OCI-LY7 (cell line): Measurements from ENCODE around the gene STK32C. TPM values are rescaled to one million over a fixed set of nuclear protein-coding genes. Genes with fewer than 3 reads are reported as not detected.

ENCODE experiments used
- BruUV-seq: library from RNA; stranded (reverse); fragments of 400-500 nt; replicated peaks from 2 replicates; lab custom pipeline; 2021; lab: Mats Ljungman, UMichigan
- CTCF ChIA-PET: fragments of 300-600 bp; sonication (Branson Sonifier 250); formaldehyde crosslinking; loops from one replicate; lab custom pipeline; 2022; ENCODE audit warnings: antibody characterized with exemption; ENCODE audit not compliant: unreplicated experiment; lab: Charles Lee
- POLR2A ChIA-PET: fragments of 300-600 bp; sonication (Branson Sonifier 250); formaldehyde crosslinking; loops from one replicate; lab custom pipeline; 2022; ENCODE audit warnings: antibody characterized with exemption; lab: Charles Lee
- DNase-seq: peaks from one replicate; pipeline ENCODE4 v3.0.0-alpha.2; 2015; ENCODE audit warnings: low spot score
- H2AFZ ChIP-seq: fragments of 200-600 bp; sonication (generic), shearing (Covaris generic); 2 replicates; pipeline ENCODE4 v1.6.1; 2014; ENCODE audit warnings: mild to moderate bottlenecking, antibody characterized with exemption, low read length, moderate library complexity
- H3K27ac ChIP-seq: fragments of 200-600 bp; sonication (generic); 2 replicates; pipeline ENCODE4 v1.5.1; 2014; ENCODE audit warnings: mixed run types, low read depth, mild to moderate bottlenecking, moderate library complexity, low read length, inconsistent platforms; ENCODE audit not compliant: poor library complexity, severe bottlenecking
- H3K36me3 ChIP-seq: fragments of 200-600 bp; sonication (generic); 2 replicates; pipeline ENCODE4 v1.6.1; 2014; ENCODE audit warnings: mild to moderate bottlenecking, antibody characterized with exemption, low read length, moderate library complexity, mixed read lengths; ENCODE audit not compliant: insufficient read depth
- H3K4me1 ChIP-seq: fragments of 200-600 bp; sonication (generic); 2 replicates; pipeline ENCODE4 v1.5.1; 2014; ENCODE audit warnings: mild to moderate bottlenecking, low read length; ENCODE audit not compliant: insufficient read depth, poor library complexity, severe bottlenecking
- H3K4me2 ChIP-seq: fragments of 200-600 bp; sonication (generic); 2 replicates; pipeline ENCODE4 v1.6.1; 2014; ENCODE audit warnings: mild to moderate bottlenecking, low read length
- H3K4me3 ChIP-seq: fragments of 200-600 bp; sonication (generic); 2 replicates; pipeline ENCODE4 v1.5.1; 2014; ENCODE audit warnings: mild to moderate bottlenecking, low read depth, low read length; ENCODE audit not compliant: poor library complexity, severe bottlenecking
- H3K79me2 ChIP-seq: fragments of 200-600 bp; sonication (generic); 2 replicates; pipeline ENCODE4 v1.6.1; 2016; ENCODE audit warnings: low read depth, mild to moderate bottlenecking, low read length, moderate library complexity, mixed read lengths; ENCODE audit not compliant: insufficient read depth
- H3K9me2 ChIP-seq: fragments of 200-600 bp; sonication (generic); 2 replicates; pipeline ENCODE4 v1.6.1; 2016; ENCODE audit warnings: mild to moderate bottlenecking, low read length, mixed read lengths; ENCODE audit not compliant: insufficient read depth
- H3K9me3 ChIP-seq: fragments of 200-600 bp; sonication (generic); 2 replicates; pipeline ENCODE4 v1.6.1; 2014; ENCODE audit warnings: mild to moderate bottlenecking, mixed run types, low read length, mixed read lengths
- H4K20me1 ChIP-seq: fragments of 200-600 bp; sonication (generic); 2 replicates; pipeline ENCODE4 v1.6.1; 2014; ENCODE audit warnings: mild to moderate bottlenecking, antibody characterized with exemption, low read length, moderate library complexity, mixed read lengths; ENCODE audit not compliant: insufficient read depth
- EZH2phosphoT487 ChIP-seq: fragments of 200-600 bp; sonication (generic); IDR thresholded peaks from 2 replicates; pipeline ENCODE4 v1.6.1; 2018; ENCODE audit warnings: low read depth, borderline replicate concordance, mild to moderate bottlenecking, mixed run types, antibody characterized with exemption, low read length, moderate library complexity, mixed read lengths
- intact Hi-C: fragments of 100-400 bp; cut with micrococcal nuclease; formaldehyde crosslinking; loops from one replicate; pipeline ENCODE4 v1.10.0; 2022; ENCODE audit not compliant: unreplicated experiment
- total RNA-seq, 2 experiments: library from RNA; depleted of rRNA in 1 of 2; stranded (reverse); fragments of >200 nt in 1 of 2; shearing (Covaris generic) in 1 of 2; gene quantifications; 2 replicates each; pipeline ENCODE4 v1.2.3, GENCODE V29; 2014 to 2022
- TF ChIP-seq, protein P1 (sequence below): fragments of 200-600 bp; sonication (generic); conservative IDR thresholded peaks from 2 replicates; pipeline ENCODE4 v1.5.1; 2014; ENCODE audit warnings: mild to moderate bottlenecking, antibody characterized with exemption, low read length, moderate library complexity, mixed read lengths

STK32C gene
- total RNA-seq, 2 experiments from 2014 or later = 13.1 to 30.4 TPM

DNA sequence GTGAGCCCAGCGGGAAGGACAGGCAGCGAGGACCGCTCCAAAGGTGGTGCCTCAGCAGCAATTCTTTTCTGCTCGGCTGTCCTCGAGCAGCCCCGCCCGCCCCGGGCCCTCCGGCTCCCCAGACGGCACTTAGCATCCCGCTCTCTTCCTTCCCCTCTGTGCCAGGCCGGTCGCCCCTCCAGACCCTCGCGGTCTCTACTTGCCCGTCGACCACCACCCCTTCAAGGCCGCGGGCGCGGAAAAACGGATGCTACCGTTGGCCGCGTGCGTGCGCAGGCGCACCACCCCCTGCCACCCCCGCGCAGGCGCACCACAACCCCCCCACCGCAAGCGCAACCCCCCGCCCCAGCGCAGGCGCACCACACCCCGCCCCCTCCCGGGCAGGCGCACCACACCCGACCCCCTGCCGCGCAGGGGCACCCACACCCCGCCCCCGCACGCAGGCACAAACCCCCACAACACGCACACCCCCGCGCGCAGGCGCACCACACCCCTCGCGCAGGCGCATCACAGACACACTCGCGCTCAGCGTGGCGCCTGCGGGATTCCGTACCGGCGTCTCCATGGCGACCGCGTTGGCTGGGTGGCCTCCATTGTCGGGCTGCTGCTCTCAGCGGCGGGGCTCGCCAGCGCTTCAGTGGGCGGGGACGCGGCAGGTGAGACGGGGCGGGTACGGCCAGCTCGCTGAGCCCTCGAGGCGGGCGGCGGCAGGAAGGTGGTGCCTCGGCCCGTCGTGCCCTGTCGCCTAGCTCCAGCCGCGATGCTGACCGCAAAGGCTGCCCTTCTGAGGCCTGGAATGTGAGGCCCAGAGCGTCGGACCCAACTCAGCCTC lies 24.1 kb upstream of the STK32C start, which contains the start of gene LRRC27:
Gene LRRC27 (plus strand): TSS at position 593 of the 832 bp plus-strand sequence. CDS start 1,332 bp downstream, outside the sequence.
- H3K4me2 ChIP-seq = peak within 1 kb of the TSS; percentile 90
- peaks cover 54% of the 10 kb centered on the region for H3K4me1 ChIP-seq
- H2AFZ ChIP-seq = peak within 1 kb of the TSS; percentile 65; the same call in 1 of the 2 replicates
- intact Hi-C loops = loop anchor here (5.0 kb wide), 2 partner anchors 170 to 430 kb away; partner anchors contain the start of gene PPP2R2D
- CTCF ChIA-PET = interaction anchor here (0.6 kb wide), 1 partner anchor 14 kb away, joined by 3 read pairs; no protein-coding TSS in a partner anchor
- H3K9me3 ChIP-seq = no peaks in the 10 kb centered on the region
- peaks cover 46% of the 10 kb centered on the region for H3K79me2 ChIP-seq
- peak within 1 kb of the TSS; percentile 76 for H3K27ac ChIP-seq
- peak within 1 kb of the TSS; percentile 85 for H3K4me3 ChIP-seq
- H3K36me3 ChIP-seq = peaks cover 46% of the 10 kb centered on the region
- H4K20me1 ChIP-seq = peaks cover 9% of the 10 kb centered on the region
- peak; percentile 98 for DNase-seq
- POLR2A ChIA-PET = interaction anchor here (1.3 kb wide), 1 partner anchor 169 kb away, joined by 3 read pairs; no protein-coding TSS in a partner anchor
- TF ChIP-seq EZH2phosphoT487 = no peak
- H3K9me2 ChIP-seq = no peaks in the 10 kb centered on the region
- BruUV-seq = no TSS peak

DNA sequence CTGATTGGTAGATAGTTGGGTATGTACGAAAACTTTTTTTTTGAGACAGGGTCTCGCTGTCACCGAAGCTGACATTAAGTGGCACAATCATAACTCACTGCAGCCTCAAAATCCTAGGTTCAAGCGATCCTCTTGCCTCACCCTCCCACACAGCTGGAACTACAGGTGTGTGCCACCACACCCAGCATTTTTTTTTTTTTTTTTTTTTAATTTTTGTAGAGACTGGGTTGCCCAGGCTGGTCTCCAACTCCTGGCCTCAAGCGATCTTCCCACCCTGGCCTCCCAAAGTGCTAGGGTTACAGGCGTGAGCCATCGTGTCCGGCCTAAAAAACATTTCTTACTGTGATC lies 22.7 kb upstream of the STK32C start:
- H3K79me2 ChIP-seq = peaks cover 50% of the 10 kb centered on the region
- CTCF ChIA-PET = no interaction called here
- TF ChIP-seq, protein P1, sequence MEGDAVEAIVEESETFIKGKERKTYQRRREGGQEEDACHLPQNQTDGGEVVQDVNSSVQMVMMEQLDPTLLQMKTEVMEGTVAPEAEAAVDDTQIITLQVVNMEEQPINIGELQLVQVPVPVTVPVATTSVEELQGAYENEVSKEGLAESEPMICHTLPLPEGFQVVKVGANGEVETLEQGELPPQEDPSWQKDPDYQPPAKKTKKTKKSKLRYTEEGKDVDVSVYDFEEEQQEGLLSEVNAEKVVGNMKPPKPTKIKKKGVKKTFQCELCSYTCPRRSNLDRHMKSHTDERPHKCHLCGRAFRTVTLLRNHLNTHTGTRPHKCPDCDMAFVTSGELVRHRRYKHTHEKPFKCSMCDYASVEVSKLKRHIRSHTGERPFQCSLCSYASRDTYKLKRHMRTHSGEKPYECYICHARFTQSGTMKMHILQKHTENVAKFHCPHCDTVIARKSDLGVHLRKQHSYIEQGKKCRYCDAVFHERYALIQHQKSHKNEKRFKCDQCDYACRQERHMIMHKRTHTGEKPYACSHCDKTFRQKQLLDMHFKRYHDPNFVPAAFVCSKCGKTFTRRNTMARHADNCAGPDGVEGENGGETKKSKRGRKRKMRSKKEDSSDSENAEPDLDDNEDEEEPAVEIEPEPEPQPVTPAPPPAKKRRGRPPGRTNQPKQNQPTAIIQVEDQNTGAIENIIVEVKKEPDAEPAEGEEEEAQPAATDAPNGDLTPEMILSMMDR = no peak
- no peak for TF ChIP-seq EZH2phosphoT487
- no TSS peak for BruUV-seq
- H2AFZ ChIP-seq = no peak overlapping the region
- H4K20me1 ChIP-seq = peaks cover 9% of the 10 kb centered on the region
- POLR2A ChIA-PET = interaction anchor here (1.0 to 1.3 kb wide), 3 partner anchors 15 to 168 kb away, joined by 3 to 5 read pairs (median 3); no protein-coding TSS in a partner anchor
- peak overlapping the region; percentile 16 for H3K27ac ChIP-seq
- peak overlapping the region; percentile 89 for H3K4me2 ChIP-seq
- H3K36me3 ChIP-seq = peaks cover 60% of the 10 kb centered on the region
- intact Hi-C loops = loop anchor here (5.0 kb wide), 2 partner anchors 168 to 428 kb away; partner anchors contain the start of gene PPP2R2D
- no peaks in the 10 kb centered on the region for H3K9me2 ChIP-seq
- H3K4me1 ChIP-seq = peaks cover 40% of the 10 kb centered on the region
- H3K9me3 ChIP-seq = no peaks in the 10 kb centered on the region
- peak overlapping the region; percentile 85 for H3K4me3 ChIP-seq
- DNase-seq = no peak

DNA sequence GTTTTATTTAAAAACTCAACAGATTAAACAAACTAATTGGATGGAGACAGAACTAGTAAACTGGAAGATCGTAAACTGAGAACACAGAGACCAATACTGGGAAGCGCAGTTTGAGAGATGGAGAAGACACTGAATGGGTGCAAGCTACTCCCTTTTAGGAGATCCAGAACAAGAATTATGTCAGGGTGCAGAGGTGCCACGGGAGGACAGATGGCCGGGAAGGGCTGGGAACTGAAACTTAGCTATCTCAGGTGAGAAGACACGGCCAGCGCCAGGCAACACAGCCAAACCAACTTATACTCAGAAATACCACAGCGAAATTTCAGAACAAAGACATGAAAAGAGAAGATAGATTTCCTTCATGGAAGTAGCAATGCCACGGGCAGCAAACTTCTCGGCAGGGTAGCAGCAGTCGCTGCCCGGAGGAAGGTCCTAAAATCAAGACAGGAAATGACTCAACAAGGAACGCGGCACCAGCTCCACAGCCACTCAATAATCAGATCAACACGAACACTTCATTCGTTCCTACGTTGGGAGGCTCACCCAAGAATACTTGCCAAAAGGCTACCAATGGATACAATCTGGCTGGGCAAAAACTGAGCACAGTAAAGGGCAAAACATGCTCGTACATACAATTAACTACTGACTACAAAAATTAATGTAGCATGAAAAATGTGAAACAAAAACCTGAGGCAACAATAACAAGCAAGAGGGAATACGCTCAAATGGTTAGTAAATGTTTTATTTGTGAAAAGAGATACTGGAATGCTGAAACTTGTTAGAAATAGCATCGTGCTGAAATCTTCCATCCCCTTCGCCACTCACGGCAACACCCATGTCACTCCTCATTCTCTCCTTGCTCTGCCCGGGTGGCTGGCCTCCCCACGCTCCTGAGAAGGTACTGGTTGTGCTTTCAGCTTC lies 22.1 kb upstream of the STK32C start:
- TF ChIP-seq, protein P1 = no peak
- no peak for TF ChIP-seq EZH2phosphoT487
- DNase-seq = peak; percentile 28
- intact Hi-C loops = loop anchor here (5.0 kb wide), 2 partner anchors 168 to 428 kb away; partner anchors contain the start of gene PPP2R2D
- POLR2A ChIA-PET = interaction anchor here (1.0 kb wide), 1 partner anchor 14 kb away, joined by 3 read pairs; no protein-coding TSS in a partner anchor
- H3K4me2 ChIP-seq = peak overlapping the region; percentile 89
- H3K27ac ChIP-seq = peak overlapping the region; percentile 16
- peaks cover 9% of the 10 kb centered on the region for H4K20me1 ChIP-seq
- no peaks in the 10 kb centered on the region for H3K9me2 ChIP-seq
- H3K9me3 ChIP-seq = no peaks in the 10 kb centered on the region
- H2AFZ ChIP-seq = no peak overlapping the region
- peaks cover 36% of the 10 kb centered on the region for H3K4me1 ChIP-seq
- H3K36me3 ChIP-seq = peaks cover 59% of the 10 kb centered on the region
- BruUV-seq = no TSS peak
- CTCF ChIA-PET = no interaction called here
- H3K79me2 ChIP-seq = peaks cover 50% of the 10 kb centered on the region
- H3K4me3 ChIP-seq = peak overlapping the region; percentile 85
